Esophagus muscularis mucosa (tissue), 4 donors: ENCODE data around the gene C4orf50. TPM values are rescaled to one million over a fixed set of nuclear protein-coding genes. Genes with fewer than 3 reads are reported as not detected.
A peak's percentile ranks its signal among the peaks of the same experiment; 100 is the strongest.

Experiments
- DNase-seq: peaks from one replicate; pipeline ENCODE4 v3.0.0-alpha.2; 2017; ENCODE audit errors: extremely low spot score
- H3K27ac ChIP-seq, 4 donors: fragments of 200-600 bp; sonication (generic); replicated peaks in 1 of 4; 1 replicate in 3 of 4; 2 replicates in 1 of 4; pipeline ENCODE4 v1.5.1; 2016 to 2019; ENCODE audit warnings: mild to moderate bottlenecking in 1 of 4
- H3K27me3 ChIP-seq, 4 donors: fragments of 200-600 bp; sonication (generic); one replicate each; pipeline versions ENCODE4 v1.5.1 to v1.6.0; 2016 to 2019
- H3K36me3 ChIP-seq, 4 donors: fragments of 200-600 bp; sonication (generic); one replicate each; pipeline ENCODE4 v1.5.1; 2016 to 2019
- H3K4me1 ChIP-seq, 4 donors: fragments of 200-600 bp; sonication (generic); one replicate each; pipeline ENCODE4 v1.5.1; 2016 to 2019
- H3K4me3 ChIP-seq, 4 donors: fragments of 200-600 bp; sonication (generic); 1 replicate in 2 of 4; 2 replicates in 2 of 4; pipeline ENCODE4 v1.5.1; 2016 to 2019; ENCODE audit warnings: mild to moderate bottlenecking in 4 of 4, moderate library complexity in 1 of 4
- H3K9me3 ChIP-seq, 4 donors: fragments of 200-600 bp; sonication (generic); 1 replicate in 3 of 4; 2 replicates in 1 of 4; pipeline ENCODE4 v1.5.1; 2016 to 2019
- EP300 ChIP-seq: sonication (generic); formaldehyde crosslinking; IDR thresholded peaks from one replicate; pipeline ENCODE4 v1.6.1; 2017; ENCODE audit warnings: antibody characterized with exemption
- POLR2A ChIP-seq: fragments of 450-650 bp; IDR thresholded peaks from one replicate; pipeline ENCODE4 v1.6.1; 2017; ENCODE audit warnings: antibody characterized with exemption, moderate library complexity, mild to moderate bottlenecking, low read depth
- POLR2AphosphoS5 ChIP-seq, 2 donors: sonication (generic); formaldehyde crosslinking; IDR thresholded peaks; one replicate each; pipeline ENCODE4 v1.6.1; 2017; ENCODE audit warnings: antibody characterized with exemption in 2 of 2
- WGBS: methylation state at CpG from one replicate; pipeline ENCODE4 v1.1.5; 2018; 5-methylcytosine and 5-hydroxymethylcytosine counted together
- intact Hi-C: fragments of 100-400 bp; cut with DNase I; formaldehyde crosslinking; loops from one replicate; pipeline ENCODE4 v1.15.1; 2023
- total RNA-seq, 4 donors: library from RNA; depleted of rRNA; stranded (reverse); fragments of >200 nt; gene quantifications; one replicate each; pipeline versions ENCODE4 v1.1.0 to v1.2.1, GENCODE V29; 2016
- TF ChIP-seq, protein P1 (sequence below), 3 experiments: fragments of 200-600 bp in 2 of 3; fragments of 450-650 bp in 1 of 3; sonication (generic) in 2 of 3; IDR thresholded peaks; one replicate each; pipeline ENCODE4 v1.5.1; 2017 to 2019; ENCODE audit warnings: antibody characterized with exemption in 3 of 3, mild to moderate bottlenecking in 2 of 3, moderate library complexity in 1 of 3

Gene C4orf50
- total RNA-seq, 4 donors from 2014 or later = 0.11 to 0.42 (median 0.26) TPM

- Histone ChIP-seq H3K27ac (no peak overlapping the region), H3K4me1 (no peaks in the 10 kb centered on the region), H3K27me3 (peaks cover 0 to 52% (median 0%) of the 10 kb centered on the region in 4 donors), H3K36me3 (no peaks in the 10 kb centered on the region), H3K4me3 (no peak overlapping the region), H3K9me3 (no peaks in the 10 kb centered on the region)
- intact Hi-C loops = no loop called here
- TF ChIP-seq, protein P1, sequence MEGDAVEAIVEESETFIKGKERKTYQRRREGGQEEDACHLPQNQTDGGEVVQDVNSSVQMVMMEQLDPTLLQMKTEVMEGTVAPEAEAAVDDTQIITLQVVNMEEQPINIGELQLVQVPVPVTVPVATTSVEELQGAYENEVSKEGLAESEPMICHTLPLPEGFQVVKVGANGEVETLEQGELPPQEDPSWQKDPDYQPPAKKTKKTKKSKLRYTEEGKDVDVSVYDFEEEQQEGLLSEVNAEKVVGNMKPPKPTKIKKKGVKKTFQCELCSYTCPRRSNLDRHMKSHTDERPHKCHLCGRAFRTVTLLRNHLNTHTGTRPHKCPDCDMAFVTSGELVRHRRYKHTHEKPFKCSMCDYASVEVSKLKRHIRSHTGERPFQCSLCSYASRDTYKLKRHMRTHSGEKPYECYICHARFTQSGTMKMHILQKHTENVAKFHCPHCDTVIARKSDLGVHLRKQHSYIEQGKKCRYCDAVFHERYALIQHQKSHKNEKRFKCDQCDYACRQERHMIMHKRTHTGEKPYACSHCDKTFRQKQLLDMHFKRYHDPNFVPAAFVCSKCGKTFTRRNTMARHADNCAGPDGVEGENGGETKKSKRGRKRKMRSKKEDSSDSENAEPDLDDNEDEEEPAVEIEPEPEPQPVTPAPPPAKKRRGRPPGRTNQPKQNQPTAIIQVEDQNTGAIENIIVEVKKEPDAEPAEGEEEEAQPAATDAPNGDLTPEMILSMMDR (IDR thresholded peaks at IDR 0.05) = peak; percentile 53 to 81 (median 74)
- TF ChIP-seq POLR2AphosphoS5 (IDR thresholded peaks at IDR 0.05) = no peak
- TF ChIP-seq EP300 = no peak
- TF ChIP-seq POLR2A = no peak
- 42% methylated on average over 22 of the region's 22 CpGs for WGBS
- no peak for DNase-seq
Observed at GRCh38 chr4:6019316-6020263, 1.4 kb upstream of the C4orf50 start.

- H3K27ac ChIP-seq = no peak overlapping the region
- WGBS = 67% methylated on average over 5 of the region's 11 CpGs
- H3K36me3 ChIP-seq = no peaks in the 10 kb centered on the region
- H3K27me3 ChIP-seq = peaks cover 0 to 55% (median 0%) of the 10 kb centered on the region in 4 donors
- TF ChIP-seq EP300 (no peak), POLR2AphosphoS5 (IDR thresholded peaks at IDR 0.05) (no peak), POLR2A (no peak)
- TF ChIP-seq, protein P1 (IDR thresholded peaks at IDR 0.05) = no peak
- intact Hi-C loops = no loop called here
- H3K9me3 ChIP-seq = no peaks in the 10 kb centered on the region
- no peak overlapping the region for H3K4me3 ChIP-seq
- no peaks in the 10 kb centered on the region for H3K4me1 ChIP-seq
- no peak for DNase-seq
Observed at GRCh38 chr4:6017800-6018199, 431 bp downstream of the C4orf50 start.

GRCh38 chr4:6017030-6017429 lies 1.2 kb downstream of the C4orf50 start:
- no peak overlapping the region for H3K27ac ChIP-seq
- DNase-seq = no peak
- peaks cover 0 to 2% (median 0%) of the 10 kb centered on the region in 4 donors for H3K4me1 ChIP-seq
- WGBS = 74% methylated on average over 10 of the region's 10 CpGs
- no peaks in the 10 kb centered on the region for H3K9me3 ChIP-seq
- no peaks in the 10 kb centered on the region for H3K36me3 ChIP-seq
- TF ChIP-seq, protein P1 (IDR thresholded peaks at IDR 0.05) = no peak
- TF ChIP-seq EP300 (no peak), POLR2AphosphoS5 (IDR thresholded peaks at IDR 0.05) (no peak), POLR2A (no peak)
- peaks cover 0 to 53% (median 0%) of the 10 kb centered on the region in 4 donors for H3K27me3 ChIP-seq
- intact Hi-C loops = no loop called here
- no peak overlapping the region for H3K4me3 ChIP-seq

GRCh38 chr4:6013564-6013963 lies 4.7 kb downstream of the C4orf50 start:
- intact Hi-C loops = no loop called here
- no peak for TF ChIP-seq POLR2A
- TF ChIP-seq POLR2AphosphoS5 (IDR thresholded peaks at IDR 0.05) = no peak
- TF ChIP-seq EP300 = no peak
- TF ChIP-seq, protein P1 (IDR thresholded peaks at IDR 0.05) = no peak
- H3K36me3 ChIP-seq = no peaks in the 10 kb centered on the region
- 90% methylated on average over 12 of the region's 12 CpGs for WGBS
- H3K9me3 ChIP-seq = no peaks in the 10 kb centered on the region
- DNase-seq = no peak
- H3K27me3 ChIP-seq = peaks cover 0 to 49% (median 5%) of the 10 kb centered on the region in 4 donors
- H3K4me3 ChIP-seq = no peak overlapping the region
- H3K27ac ChIP-seq = no peak overlapping the region
- H3K4me1 ChIP-seq = peaks cover 3 to 11% (median 6%) of the 10 kb centered on the region in 4 donors
